DMS53 treated with DMSO at 0.1 percent for 48 hours (cell line): ENCODE results near the gene NFIB.

ENCODE experiments used
- DNase-seq: peaks from one replicate; lab custom pipeline; 2025; ENCODE audit not compliant: unreplicated experiment; lab: John Stamatoyannopoulos, UW

NFIB gene

DNA sequence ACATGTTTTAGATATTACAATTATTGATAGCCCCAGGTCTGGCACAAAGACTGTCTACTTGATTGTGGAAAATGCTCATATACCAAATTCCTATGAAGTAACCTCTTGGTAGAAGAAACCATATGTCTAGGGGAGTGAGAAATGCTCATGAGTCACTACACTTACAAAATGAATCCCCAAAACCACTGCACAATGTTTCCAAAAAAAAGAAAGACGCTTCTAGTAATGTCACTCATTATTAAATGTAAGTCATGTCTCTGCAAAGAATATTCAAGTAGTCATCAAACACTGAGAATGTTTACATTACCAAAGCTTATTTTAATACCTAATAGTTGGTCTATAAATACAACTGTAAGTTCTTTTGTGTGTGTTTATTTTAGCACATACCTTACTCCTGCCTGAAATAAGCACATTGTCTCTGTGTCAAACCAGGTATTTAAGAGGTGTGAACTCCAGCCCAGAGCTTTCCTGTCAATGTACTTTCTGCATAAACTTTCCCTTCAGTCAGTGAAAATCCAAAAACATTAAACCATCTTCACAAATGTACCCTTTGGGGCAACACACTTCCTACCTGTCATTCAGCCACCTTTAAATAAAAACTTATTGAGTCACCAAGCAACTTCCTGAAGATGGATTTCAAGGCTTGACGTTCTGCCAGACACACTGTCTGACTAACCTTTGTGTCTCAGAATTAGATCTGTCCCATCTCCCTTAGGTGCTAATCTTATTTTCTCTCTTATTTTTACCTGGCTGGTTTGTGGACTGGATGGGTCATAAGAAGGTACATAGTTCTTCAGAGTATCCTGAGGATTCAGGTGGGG lies 194.0 kb downstream of the NFIB start:
- no peak for DNase-seq

DNA sequence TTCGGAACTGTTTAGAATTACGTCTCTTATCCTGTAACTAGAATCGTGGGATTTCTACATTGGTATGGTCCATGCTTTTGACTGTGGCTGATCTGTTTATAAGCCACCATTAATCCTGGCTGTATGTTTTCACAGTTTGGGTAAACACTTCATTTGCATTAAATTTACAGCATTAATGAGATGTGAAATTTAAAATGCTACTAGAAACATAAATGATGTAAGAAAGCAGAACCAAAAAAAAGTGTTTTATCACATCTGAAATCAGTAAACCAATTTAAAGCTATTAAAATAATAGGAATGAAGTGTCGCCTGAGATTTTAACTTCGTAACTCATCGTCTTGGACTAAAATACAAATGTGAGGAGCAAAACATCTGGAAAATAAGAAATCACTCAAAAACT lies 201.7 kb downstream of the NFIB start:
- DNase-seq = no peak

DNA sequence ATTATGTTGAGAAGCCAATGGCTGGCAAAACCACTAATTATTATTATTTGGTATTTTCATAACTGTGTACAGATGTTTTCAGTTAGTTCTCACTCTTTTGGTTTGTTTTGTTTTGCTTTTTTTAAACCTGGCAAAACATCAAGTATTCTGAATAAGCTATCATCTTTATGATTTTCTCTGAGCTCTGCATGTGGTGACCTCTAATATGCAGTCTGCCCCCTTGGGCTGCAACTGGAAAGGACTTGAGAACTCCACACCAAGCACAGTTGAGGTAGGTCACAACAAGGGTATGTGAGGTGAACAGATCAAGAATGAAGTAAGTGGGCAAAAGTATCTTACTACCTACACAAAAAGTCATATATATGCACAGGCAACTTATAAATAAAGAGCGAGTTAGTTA lies 202.2 kb downstream of the NFIB start:
- no peak for DNase-seq

DNA sequence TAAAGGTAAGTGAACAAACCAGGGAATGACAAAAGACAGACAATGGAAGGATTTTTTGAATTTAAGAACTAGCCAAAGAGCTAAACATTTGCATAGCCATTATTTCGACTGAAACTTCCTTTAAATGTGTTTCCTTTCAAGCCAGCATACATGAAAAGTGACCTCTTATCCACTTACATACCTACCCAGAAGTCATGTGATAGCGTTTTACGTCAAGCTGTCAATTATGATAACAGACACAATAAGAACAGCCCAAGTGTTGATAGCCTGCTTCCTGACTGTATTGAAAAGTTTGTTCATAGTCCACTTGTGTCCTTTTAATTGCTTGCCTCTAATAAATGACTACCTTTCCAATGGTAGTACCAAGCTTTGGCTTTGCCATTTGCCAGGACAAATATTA lies 206.0 kb downstream of the NFIB start:
- DNase-seq = no peak

DNA sequence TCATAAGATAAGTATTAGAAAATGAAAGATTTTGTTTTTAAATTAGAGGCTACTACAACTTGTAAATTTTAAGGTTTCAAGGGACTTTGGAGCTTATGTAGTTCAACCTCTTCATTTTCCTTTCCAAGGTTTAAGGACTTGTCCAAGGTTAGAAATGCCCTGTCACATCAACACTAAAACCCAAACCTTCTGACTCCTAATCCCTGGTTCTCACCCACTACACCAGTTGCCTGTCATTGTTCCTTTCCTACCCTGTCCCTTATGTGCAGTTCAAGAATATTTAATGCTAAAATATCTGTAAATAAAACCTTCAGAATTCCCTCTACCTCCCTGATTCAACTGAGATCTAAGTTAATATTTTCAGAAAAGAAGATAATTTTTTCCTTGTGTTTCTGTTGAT lies 206.4 kb downstream of the NFIB start:
- no peak for DNase-seq

DNA sequence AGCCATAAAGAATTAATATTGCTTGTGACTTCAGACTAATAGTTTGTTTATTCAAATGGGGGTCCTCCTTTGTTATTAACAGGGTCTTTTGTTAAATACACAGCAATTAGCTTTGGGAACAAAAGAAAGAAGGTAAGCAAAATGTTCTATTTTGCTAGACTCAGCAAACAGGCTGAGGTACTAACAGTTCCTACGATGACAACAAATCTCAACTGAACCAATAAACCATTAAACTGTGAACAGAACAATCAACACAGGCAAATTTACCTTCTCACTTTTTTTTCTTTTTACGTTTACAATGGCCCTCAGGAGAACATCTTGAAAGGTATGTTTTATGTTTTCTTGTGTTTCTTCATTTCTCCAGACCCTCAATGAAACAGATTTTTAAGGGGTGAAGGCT lies 207.2 kb downstream of the NFIB start:
- DNase-seq = no peak

DNA sequence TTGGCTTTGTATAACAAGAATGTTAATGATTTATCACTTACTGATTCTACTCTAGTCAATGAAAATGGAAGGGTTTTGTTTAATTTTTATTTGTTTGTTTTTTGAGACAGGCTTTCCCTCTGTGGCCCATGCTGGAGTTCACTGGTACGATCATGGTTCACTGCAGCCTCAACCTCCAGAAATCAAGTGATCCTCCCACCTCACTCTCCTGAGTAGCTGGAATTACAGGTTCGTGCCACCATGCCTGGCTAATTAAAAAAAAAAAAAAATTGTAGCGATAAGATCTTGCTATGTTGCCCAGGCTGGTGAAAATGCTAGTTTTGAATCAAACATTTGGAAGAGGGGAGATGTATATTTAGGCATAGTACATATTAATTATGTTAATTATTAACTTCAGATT lies 209.4 kb downstream of the NFIB start:
- DNase-seq = no peak

DNA sequence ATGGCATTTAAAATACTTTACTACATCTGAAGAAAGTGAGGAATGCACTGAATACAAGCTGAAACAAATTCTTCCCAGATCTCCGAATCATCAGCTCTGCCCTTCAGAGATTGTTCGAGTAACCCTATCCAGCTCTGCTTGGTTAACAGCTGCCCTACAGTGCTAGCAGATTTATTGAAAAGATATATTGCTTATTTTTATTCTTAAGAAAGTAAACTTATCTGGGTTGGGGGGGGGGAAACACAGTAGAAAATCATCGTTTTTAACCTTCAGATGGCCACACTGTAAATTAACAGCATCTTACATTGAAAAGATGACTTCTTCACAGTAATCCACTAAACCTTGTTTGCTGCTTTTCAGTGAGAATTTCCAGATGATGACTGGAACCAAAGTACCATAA lies 210.8 kb downstream of the NFIB start:
- DNase-seq = no peak

DNA sequence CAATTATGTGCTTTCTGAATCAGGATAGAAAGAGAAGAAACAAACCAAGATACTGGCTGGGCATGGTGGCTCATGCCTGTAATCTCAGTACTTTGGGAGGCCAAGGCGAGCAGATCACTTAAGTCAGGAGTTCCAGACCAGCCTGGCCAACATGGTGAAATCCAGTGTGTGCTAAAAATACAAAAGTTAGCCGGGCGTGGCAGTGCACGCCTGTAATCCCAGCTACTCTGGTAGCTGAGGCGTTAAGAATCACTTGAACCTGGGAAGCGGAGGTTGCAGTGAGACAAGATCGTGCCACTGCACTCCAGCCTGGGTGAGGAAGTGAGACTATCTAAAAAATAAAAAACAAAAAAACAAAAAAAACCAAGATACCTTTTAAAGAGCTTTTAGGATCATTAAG lies 214.2 kb downstream of the NFIB start:
- DNase-seq = no peak

DNA sequence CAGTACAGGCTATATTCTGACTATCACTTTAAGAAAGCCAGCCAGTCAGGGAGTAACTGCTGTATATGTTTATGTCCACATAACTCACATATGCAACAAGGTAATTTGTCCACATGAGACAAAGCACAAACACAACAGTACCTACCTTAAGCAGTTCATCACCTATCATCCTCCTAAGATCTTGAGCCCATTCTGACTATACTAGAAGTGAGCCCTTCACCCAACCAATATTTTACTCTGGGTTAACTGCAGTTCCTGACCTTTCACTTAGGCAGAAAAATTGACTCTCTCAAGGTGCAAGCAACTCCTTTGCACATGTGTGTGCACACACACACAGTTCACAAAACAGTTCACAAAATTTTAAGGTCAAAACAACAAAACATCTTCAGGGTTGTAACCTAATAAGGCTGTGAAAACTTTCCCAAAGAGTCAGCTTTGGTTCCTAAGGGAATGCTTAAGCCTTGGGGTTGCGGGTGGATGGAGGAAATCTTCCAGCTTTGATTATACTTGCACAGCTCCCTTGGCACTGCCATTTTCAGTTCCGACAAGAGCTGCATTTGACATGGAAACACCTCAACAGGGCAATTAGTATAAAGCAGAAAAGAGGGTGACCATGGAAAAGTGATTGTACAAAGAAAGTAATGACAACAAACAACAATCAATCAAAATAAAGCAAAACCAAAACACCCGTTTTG lies 215.3 kb downstream of the NFIB start:
- DNase-seq = no peak

DNA sequence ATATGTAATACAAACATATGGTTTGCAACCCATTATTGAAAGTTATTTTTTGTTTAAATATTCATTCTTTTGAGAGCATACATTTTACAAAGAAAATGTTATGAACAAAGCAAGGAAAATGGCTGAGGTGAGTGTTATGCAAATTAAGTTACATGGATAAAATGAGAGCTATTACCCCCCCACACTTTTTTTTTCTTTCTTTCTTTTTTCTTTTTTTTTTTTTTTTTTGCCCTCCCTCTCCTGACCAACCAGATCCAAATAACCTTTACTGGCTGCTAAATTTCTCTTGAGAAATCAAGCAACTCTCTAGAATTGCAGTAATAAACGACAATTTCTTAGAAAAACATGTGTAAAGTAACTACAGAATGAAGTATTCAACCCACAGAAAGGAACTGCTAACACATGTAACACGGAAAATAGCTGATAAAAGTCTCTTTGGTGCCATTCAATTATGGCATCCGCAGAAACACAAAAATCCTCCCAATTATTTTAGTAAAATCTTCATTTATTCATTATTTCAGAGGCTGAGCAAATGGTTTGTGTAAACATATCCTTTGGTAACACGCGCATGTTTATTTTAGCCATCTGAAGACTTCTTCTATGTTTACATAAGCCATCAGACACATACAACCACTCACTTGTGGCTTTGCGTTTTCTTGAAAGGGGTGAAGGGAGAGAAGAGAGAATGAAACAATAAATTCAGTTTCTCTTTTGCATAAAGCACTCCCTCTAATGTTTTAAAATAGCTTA lies 216.1 kb downstream of the NFIB start:
- no peak for DNase-seq

DNA sequence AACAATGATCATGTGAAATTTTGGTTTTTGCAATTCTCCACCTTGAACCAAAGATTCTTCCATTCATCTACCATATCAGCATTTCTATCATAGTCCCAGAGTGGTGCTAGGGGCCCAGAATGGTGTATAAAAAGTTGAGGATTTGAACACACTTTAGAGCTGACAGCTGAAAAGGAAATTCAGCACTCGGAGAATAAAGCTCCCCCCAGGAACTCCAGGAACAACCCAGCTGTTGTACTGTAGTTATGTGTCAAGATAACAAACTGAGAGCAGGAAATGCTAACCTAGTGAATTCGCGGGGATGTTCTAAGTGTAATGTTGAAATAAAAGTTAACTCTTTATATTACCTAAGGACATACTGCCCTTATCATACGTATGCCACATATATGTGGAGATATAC lies 216.7 kb downstream of the NFIB start:
- DNase-seq = no peak

DNA sequence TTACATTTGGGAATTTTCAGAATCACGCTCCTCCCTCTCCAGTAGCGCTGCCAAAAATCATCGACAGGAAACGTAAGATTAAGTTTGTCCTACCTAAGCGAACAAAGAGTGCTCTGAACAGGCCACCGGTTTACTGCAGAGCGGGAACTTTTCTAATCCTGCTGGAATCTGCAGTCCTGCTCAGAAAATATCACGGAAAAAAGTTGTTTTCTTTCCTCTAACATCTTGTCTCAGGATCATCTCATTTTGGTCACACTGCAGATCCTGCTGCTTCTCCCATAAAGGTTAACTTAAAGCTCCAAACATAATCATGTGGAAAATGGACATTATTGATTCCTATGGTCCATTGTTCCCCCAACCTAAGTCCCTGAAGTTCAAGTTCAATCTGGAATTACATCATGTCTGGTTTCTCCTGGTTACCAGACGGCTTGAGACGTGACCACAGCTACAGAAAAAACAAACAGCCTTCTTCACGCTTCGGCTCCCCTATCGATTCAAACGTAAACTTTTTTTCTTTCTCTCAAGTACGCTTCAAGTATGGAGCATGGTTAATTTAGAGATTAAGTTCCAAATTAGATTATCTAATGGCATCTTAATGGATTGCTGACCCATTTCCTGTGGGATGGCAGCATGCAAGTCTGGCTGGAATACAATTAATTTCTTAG lies 217.6 kb downstream of the NFIB start:
- peak; percentile 19 for DNase-seq

DNA sequence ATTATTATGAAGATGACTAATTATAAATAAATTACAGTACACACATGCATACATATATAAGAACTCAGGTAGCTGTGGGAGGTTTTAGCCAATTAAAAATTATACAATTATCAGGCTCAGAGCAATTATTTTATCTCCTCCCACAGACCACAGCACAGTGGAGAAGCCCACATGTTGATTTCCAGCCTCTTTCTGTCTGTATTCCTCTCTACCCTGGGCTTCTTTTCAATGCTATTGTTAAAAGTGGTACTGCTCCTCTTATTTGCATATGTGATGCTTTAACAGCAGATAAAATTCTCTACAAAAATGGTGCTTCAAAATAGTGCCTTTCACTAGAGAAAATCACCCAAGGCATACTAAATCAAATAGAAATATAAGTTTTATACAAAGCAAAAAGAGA lies 218.7 kb downstream of the NFIB start:
- no peak for DNase-seq

DNA sequence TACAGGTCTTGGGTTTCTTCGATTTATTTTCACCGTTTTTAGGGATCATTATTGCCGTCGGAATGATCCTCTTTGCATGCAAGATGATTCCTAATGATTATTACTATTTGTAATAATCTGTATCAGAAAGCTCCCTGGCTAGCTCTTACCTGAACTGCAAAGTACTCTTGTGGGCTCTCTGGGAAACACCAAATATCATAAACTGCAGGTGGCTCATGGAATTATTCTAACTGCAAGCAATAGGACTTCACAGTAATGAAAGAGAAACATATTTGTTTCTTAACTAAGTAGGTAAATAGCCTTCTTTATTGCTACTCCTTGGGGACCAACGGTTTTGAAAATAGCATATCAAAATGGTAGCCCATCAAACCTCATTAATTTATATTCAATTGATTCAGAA lies 219.4 kb downstream of the NFIB start:
- no peak for DNase-seq

DNA sequence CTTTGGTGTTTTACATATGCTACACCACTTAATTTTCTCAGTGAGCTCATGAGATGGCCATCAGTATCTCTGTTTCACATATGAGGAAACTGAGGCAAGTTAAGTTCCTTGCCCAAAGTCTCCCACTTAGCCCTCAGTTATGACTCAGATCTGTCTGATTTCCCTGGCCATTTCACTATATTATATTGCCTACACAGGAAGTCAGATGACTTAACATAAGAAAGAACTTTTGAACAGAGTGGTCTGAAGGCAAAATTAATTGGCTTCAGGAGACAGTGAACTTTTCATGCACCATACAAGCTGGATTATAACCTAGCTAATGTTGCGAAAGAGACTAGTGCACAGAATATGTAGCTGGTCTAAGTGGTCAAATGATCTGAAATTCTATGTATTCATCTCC lies 221.6 kb downstream of the NFIB start:
- DNase-seq = no peak

DNA sequence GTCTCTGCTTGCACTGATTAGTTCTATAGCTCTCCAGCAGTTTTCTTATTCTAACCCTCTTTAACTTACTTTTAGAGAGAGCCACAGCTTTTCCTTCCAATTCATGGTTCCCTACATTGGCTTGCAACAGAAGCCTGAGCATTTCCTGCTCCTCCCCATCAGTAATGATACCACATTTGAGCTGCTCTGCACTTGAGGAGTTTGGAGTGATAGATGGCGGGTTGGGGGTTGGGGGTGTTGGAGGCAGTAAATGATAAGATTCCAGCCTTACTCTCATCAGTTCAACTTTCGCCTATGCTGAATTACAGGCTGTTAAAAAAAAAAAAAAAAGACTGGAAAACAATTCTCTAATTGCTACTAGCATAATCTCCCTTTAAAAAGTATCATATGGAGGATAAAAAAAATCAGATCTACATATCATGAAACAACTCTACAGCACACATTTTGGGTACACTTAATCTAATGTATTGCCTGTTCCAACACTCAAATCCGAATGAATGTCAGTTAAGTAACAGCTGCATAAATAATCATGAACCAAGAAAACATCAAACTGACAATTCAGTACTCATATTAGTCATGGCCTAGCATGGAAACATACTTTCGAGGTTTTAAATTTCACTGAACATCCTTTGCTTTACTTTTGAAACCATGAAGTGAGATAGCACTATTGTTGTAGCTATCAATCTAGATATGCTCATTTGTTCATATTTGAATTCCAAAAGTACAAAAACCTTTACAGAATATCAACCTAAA lies 224.7 kb downstream of the NFIB start:
- DNase-seq = no peak

DNA sequence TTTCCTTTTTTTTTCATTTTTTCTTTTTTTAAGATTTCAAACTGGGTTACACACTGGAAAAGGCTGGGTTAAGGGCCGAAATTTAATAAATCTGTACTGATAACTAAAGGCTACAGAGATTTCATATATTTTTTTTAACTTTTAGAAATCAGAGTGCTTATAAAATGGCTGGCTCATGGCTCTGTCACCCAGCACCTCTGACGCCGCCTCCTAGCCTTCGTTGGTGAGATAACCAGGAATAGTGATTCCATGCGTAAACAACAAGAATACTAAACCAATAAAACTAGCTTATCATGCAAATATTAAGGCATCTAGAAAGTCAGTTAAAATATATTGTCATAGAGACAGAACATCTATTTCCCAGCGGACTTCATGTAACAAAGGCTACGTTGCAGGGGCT lies 226.4 kb downstream of the NFIB start:
- no peak for DNase-seq

DNA sequence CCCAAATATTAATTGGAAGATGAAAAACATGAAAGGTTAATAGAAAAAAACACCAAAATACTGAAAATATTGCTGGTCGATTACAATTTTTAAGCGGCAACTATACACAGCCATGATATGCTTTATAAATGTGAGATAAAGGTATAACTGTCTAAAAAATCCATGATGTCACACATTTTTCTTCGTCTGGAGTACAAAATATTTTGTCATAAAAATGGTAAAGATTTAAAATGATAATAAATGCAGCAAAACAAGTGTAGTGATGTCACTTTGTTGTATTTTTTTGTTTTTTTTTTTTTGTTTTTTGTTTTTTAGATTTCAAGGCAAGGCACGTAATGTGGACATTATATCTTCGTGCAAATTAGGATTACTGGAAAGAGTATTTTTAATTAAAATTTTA lies 227.4 kb downstream of the NFIB start:
- no peak for DNase-seq

DNA sequence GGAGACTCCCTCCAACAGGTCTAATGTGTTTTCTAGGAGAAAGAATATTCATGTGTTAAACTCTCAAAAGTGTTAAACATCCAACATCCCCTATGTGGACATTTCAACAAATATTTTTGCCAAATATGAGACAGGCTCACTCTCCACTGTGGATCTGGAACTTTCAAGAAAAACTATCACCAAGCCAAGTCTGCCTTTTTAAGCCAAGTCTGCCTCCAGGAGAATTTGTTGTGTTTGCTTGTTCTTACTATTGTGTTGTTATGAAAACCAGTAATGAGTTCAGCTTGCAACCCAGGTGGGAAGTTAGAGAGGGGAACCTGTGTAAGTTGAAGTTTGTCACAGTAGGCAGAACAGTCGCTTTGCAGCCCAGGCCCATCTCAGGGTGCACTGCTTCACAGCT lies 228.1 kb downstream of the NFIB start:
- no peak for DNase-seq

DNA sequence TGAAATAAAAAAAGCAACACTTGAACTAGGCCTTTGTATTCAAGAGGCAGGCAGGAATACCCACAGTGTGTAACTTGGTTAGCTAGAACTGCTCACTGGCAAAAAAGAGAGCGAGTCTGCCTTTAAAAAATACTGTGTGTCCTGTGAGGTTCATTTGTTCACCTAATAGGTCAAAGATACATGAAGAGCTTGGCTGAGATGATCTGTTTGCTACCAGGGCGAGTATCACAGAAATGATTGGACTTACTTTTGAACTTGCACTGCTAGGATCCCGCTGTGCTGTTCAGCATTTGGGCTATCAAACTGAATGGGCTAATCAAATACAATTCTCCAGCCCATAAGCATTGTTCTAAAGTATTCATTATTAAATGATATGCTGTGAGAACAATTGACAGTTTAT lies 229.1 kb downstream of the NFIB start:
- DNase-seq = no peak
